ENCODE data around the gene SLX1A. TPM values are rescaled to one million over a fixed set of nuclear protein-coding genes. Genes with fewer than 3 reads are reported as not detected.

Gene SLX1A
- total RNA-seq, 1 donor from 2014 or later = 34.1 TPM

GRCh38 chr16:30179195-30179594 is 14.5 kb upstream of the SLX1A start:
- no peaks in the 10 kb centered on the region for H3K9me3 Mint-ChIP-seq (ENCODE audit: unreplicated experiment)
- no peak for DNase-seq (ENCODE audit: extremely low spot score, unreplicated experiment)
- no peak overlapping the region for H3K4me3 Mint-ChIP-seq (ENCODE audit: unreplicated experiment)
- H3K27me3 Mint-ChIP-seq (ENCODE audit: unreplicated experiment) = no peaks in the 10 kb centered on the region
- H3K4me1 Mint-ChIP-seq (ENCODE audit: unreplicated experiment) = peaks cover 3% of the 10 kb centered on the region
- TF ChIP-seq CTCF (IDR thresholded peaks at IDR 0.05) = no peak
- no peak overlapping the region for H3K27ac Mint-ChIP-seq (ENCODE audit: unreplicated experiment)
- no peaks in the 10 kb centered on the region for H3K36me3 Mint-ChIP-seq (ENCODE audit: unreplicated experiment)

GRCh38 chr16:30179931-30180330 is 13.7 kb upstream of the SLX1A start:
- Mint-ChIP-seq H3K9me3 (ENCODE audit: unreplicated experiment) (no peaks in the 10 kb centered on the region), H3K4me1 (ENCODE audit: unreplicated experiment) (peaks cover 5% of the 10 kb centered on the region), H3K36me3 (ENCODE audit: unreplicated experiment) (no peaks in the 10 kb centered on the region), H3K27me3 (ENCODE audit: unreplicated experiment) (no peaks in the 10 kb centered on the region), H3K27ac (ENCODE audit: unreplicated experiment) (no peak overlapping the region), H3K4me3 (ENCODE audit: unreplicated experiment) (no peak overlapping the region)
- no peak for TF ChIP-seq CTCF (IDR thresholded peaks at IDR 0.05)
- no peak for DNase-seq (ENCODE audit: extremely low spot score, unreplicated experiment)

- no peak for TF ChIP-seq CTCF (IDR thresholded peaks at IDR 0.05)
- Mint-ChIP-seq H3K4me3 (ENCODE audit: unreplicated experiment) (no peak overlapping the region), H3K27ac (ENCODE audit: unreplicated experiment) (no peak overlapping the region), H3K36me3 (ENCODE audit: unreplicated experiment) (no peaks in the 10 kb centered on the region), H3K4me1 (ENCODE audit: unreplicated experiment) (peaks cover 5% of the 10 kb centered on the region), H3K9me3 (ENCODE audit: unreplicated experiment) (no peaks in the 10 kb centered on the region), H3K27me3 (ENCODE audit: unreplicated experiment) (no peaks in the 10 kb centered on the region)
- DNase-seq (ENCODE audit: extremely low spot score, unreplicated experiment) = no peak
Observed at GRCh38 chr16:30180741-30181140, 12.9 kb upstream of the SLX1A start.

- TF ChIP-seq CTCF (IDR thresholded peaks at IDR 0.05) = no peak
- Mint-ChIP-seq H3K27ac (ENCODE audit: unreplicated experiment) (peak within 1 kb of the TSS; percentile 52), H3K4me1 (ENCODE audit: unreplicated experiment) (peaks cover 5% of the 10 kb centered on the region), H3K36me3 (ENCODE audit: unreplicated experiment) (no peaks in the 10 kb centered on the region), H3K9me3 (ENCODE audit: unreplicated experiment) (no peaks in the 10 kb centered on the region), H3K4me3 (ENCODE audit: unreplicated experiment) (peak within 1 kb of the TSS; percentile 84), H3K27me3 (ENCODE audit: unreplicated experiment) (no peaks in the 10 kb centered on the region)
- peak; percentile 93 for DNase-seq (ENCODE audit: extremely low spot score, unreplicated experiment)
Observed at GRCh38 chr16:30183233-30184095, 10.2 kb upstream of the SLX1A start, which contains the start of gene CORO1A. Gene CORO1A (plus strand): TSS chr16:30183602. CDS start chr16:30185210, 1,608 bp downstream.

- H3K4me1 Mint-ChIP-seq (ENCODE audit: unreplicated experiment) = peaks cover 5% of the 10 kb centered on the region
- peak overlapping the region; percentile 56 for H3K4me3 Mint-ChIP-seq (ENCODE audit: unreplicated experiment)
- DNase-seq (ENCODE audit: extremely low spot score, unreplicated experiment) = no peak
- H3K9me3 Mint-ChIP-seq (ENCODE audit: unreplicated experiment) = no peaks in the 10 kb centered on the region
- no peaks in the 10 kb centered on the region for H3K27me3 Mint-ChIP-seq (ENCODE audit: unreplicated experiment)
- H3K36me3 Mint-ChIP-seq (ENCODE audit: unreplicated experiment) = no peaks in the 10 kb centered on the region
- no peak for TF ChIP-seq CTCF (IDR thresholded peaks at IDR 0.05)
- H3K27ac Mint-ChIP-seq (ENCODE audit: unreplicated experiment) = no peak overlapping the region
Observed at GRCh38 chr16:30184096-30184890, 9.4 kb upstream of the SLX1A start.

Data from osteocyte (in vitro differentiated cells).